Hepatocyte (in vitro differentiated cells): ENCODE results near the gene GDPD3. TPM values are rescaled to one million over a fixed set of nuclear protein-coding genes. Genes with fewer than 3 reads are reported as not detected.

ENCODE experiments used
- DNase-seq: peaks from one replicate; pipeline ENCODE4 v3.0.0-alpha.2; 2016; ENCODE audit warnings: low spot score
- H2AFZ ChIP-seq: fragments of 200-600 bp; sonication (generic); 2 replicates; pipeline ENCODE4 v1.6.0; 2016; ENCODE audit warnings: antibody characterized with exemption, mild to moderate bottlenecking
- H3K27ac ChIP-seq: fragments of 200-600 bp; sonication (generic); 2 replicates; pipeline ENCODE4 v1.5.1; 2016; ENCODE audit warnings: mild to moderate bottlenecking
- H3K27me3 ChIP-seq: fragments of 200-600 bp; sonication (generic); 2 replicates; pipeline ENCODE4 v1.6.1; 2016
- H3K36me3 ChIP-seq: fragments of 200-600 bp; sonication (generic); replicated peaks from 2 replicates; pipeline ENCODE4 v1.5.1; 2016; ENCODE audit warnings: low read depth; ENCODE audit not compliant: insufficient read depth
- H3K4me1 ChIP-seq: fragments of 200-600 bp; sonication (generic); 2 replicates; pipeline ENCODE4 v1.5.1; 2016; ENCODE audit warnings: mild to moderate bottlenecking, moderate library complexity; ENCODE audit not compliant: insufficient read depth
- H3K4me2 ChIP-seq: fragments of 200-600 bp; sonication (generic); 2 replicates; pipeline ENCODE4 v1.6.0; 2016
- H3K4me3 ChIP-seq: fragments of 200-600 bp; sonication (generic); 2 replicates; pipeline ENCODE4 v1.5.1; 2016; ENCODE audit warnings: mild to moderate bottlenecking
- H3K79me2 ChIP-seq: fragments of 200-600 bp; sonication (generic); 2 replicates; pipeline ENCODE4 v1.6.0; 2017; ENCODE audit warnings: mild to moderate bottlenecking
- H3K9me2 ChIP-seq: fragments of 200-600 bp; sonication (generic); replicated peaks from 2 replicates; pipeline ENCODE4 v1.6.0; 2017; ENCODE audit warnings: mild to moderate bottlenecking; ENCODE audit not compliant: insufficient read depth
- H3K9me3 ChIP-seq: fragments of 200-600 bp; sonication (generic); 2 replicates; pipeline ENCODE4 v1.5.1; 2016; ENCODE audit warnings: low read depth, mild to moderate bottlenecking
- H4K20me1 ChIP-seq: fragments of 200-600 bp; sonication (generic); 2 replicates; pipeline ENCODE4 v1.6.0; 2016; ENCODE audit warnings: mild to moderate bottlenecking; ENCODE audit not compliant: insufficient read depth, poor library complexity, severe bottlenecking
- EZH2 ChIP-seq: fragments of 200-600 bp; sonication (generic); IDR thresholded peaks from 2 replicates; pipeline ENCODE4 v1.6.1; 2016; ENCODE audit warnings: antibody characterized with exemption, mild to moderate bottlenecking, borderline replicate concordance
- EZH2phosphoT487 ChIP-seq: fragments of 200-600 bp; sonication (generic); IDR thresholded peaks from one replicate; pipeline ENCODE4 v1.6.1; 2018; ENCODE audit warnings: antibody characterized with exemption, mild to moderate bottlenecking, low read depth, moderate library complexity; ENCODE audit not compliant: unreplicated experiment, severe bottlenecking
- WGBS: methylation state at CpG from one replicate; pipeline ENCODE4 v1.1.6; 2016; ENCODE audit warnings: low lambda C conversion rate; ENCODE audit errors: missing lambda C conversion rate; 5-methylcytosine and 5-hydroxymethylcytosine counted together
- polyA plus RNA-seq: library from polyadenylated mRNA; unstranded; fragments of >200 nt; fragmentation: Nextera tagmentation; extraction: Ambion mirVana; gene quantifications from 2 replicates; pipeline ENCODE4 v1.2.1, GENCODE V29; 2016
- total RNA-seq: library from RNA; depleted of rRNA; stranded (reverse); fragments of >200 nt; gene quantifications from 2 replicates; pipeline ENCODE4 v1.2.3, GENCODE V29; 2014
- TF ChIP-seq, protein P1 (sequence below): fragments of 200-600 bp; sonication (generic); IDR thresholded peaks from 2 replicates; pipeline ENCODE4 v1.5.1; 2016; ENCODE audit warnings: antibody characterized with exemption, mild to moderate bottlenecking; ENCODE audit not compliant: poor library complexity

The GDPD3 gene
- total and polyA plus RNA-seq, 2 experiments from 2014 or later: 0.67 to 5.4 TPM

DNA sequence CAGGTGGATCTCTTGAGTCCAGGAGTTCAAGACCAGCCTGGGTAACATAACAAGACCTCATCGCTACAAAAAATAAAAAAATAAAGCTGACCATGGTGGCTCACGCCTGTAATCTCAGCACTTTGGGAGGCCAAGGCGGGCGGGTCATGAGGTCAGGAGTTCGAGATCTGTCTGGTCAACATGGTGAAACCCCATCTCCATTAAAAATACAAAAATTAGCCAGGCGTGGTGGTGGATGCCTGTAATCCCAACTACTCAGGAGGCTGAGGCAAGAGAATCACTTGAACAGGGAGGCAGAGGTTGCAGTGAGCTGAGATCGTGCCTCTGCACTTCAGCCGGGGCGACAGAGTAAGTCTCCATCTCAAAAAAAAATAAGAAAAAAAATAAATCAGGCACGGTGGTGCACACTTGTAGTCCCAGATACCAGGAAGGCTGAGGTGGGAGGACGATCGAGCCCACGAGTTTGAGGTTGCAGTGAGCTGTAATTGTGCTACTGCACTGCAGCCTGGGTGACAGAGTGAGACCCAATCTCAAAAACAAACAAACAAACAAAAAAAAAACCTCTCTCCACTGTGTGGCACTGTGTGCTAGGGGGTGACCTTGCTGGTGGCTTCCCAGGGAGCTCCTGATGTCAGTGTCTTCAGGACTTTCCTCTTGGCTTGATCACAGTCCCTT is 29.5 kb upstream of the GDPD3 start:
- Histone ChIP-seq H3K79me2 (no peaks in the 10 kb centered on the region), H3K36me3 (no peaks in the 10 kb centered on the region), H3K4me3 (no peak overlapping the region), H3K9me2 (no peaks in the 10 kb centered on the region), H2AFZ (no peak overlapping the region), H3K9me3 (no peaks in the 10 kb centered on the region), H4K20me1 (no peaks in the 10 kb centered on the region), H3K4me1 (no peaks in the 10 kb centered on the region), H3K4me2 (no peak overlapping the region), H3K27me3 (no peaks in the 10 kb centered on the region), H3K27ac (no peak overlapping the region)
- WGBS: 89% methylated on average over 12 of the region's 13 CpGs
- TF ChIP-seq, protein P1, sequence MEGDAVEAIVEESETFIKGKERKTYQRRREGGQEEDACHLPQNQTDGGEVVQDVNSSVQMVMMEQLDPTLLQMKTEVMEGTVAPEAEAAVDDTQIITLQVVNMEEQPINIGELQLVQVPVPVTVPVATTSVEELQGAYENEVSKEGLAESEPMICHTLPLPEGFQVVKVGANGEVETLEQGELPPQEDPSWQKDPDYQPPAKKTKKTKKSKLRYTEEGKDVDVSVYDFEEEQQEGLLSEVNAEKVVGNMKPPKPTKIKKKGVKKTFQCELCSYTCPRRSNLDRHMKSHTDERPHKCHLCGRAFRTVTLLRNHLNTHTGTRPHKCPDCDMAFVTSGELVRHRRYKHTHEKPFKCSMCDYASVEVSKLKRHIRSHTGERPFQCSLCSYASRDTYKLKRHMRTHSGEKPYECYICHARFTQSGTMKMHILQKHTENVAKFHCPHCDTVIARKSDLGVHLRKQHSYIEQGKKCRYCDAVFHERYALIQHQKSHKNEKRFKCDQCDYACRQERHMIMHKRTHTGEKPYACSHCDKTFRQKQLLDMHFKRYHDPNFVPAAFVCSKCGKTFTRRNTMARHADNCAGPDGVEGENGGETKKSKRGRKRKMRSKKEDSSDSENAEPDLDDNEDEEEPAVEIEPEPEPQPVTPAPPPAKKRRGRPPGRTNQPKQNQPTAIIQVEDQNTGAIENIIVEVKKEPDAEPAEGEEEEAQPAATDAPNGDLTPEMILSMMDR: peak; percentile 22
- TF ChIP-seq EZH2phosphoT487 (no peak), EZH2 (no peak)
- peak; percentile 16 for DNase-seq

GRCh38 chr16:30141750-30142149 is 28.4 kb upstream of the GDPD3 start:
- H3K4me2 ChIP-seq: no peak overlapping the region
- 86% methylated on average over 2 of the region's 2 CpGs for WGBS
- no peaks in the 10 kb centered on the region for H3K9me3 ChIP-seq
- H4K20me1 ChIP-seq: no peaks in the 10 kb centered on the region
- no peaks in the 10 kb centered on the region for H3K4me1 ChIP-seq
- TF ChIP-seq, protein P1: no peak
- TF ChIP-seq EZH2phosphoT487: no peak
- no peak for TF ChIP-seq EZH2
- no peak for DNase-seq
- H3K36me3 ChIP-seq: no peaks in the 10 kb centered on the region
- no peaks in the 10 kb centered on the region for H3K27me3 ChIP-seq
- no peaks in the 10 kb centered on the region for H3K9me2 ChIP-seq
- H3K27ac ChIP-seq: no peak overlapping the region
- H2AFZ ChIP-seq: no peak overlapping the region
- H3K4me3 ChIP-seq: no peak overlapping the region
- no peaks in the 10 kb centered on the region for H3K79me2 ChIP-seq

GRCh38 chr16:30139583-30140481 is 26.5 kb upstream of the GDPD3 start:
- peak overlapping the region; percentile 8 for H2AFZ ChIP-seq
- H3K27ac ChIP-seq: peak overlapping the region; percentile 72
- H3K4me1 ChIP-seq: no peaks in the 10 kb centered on the region
- no peak overlapping the region for H3K4me3 ChIP-seq
- H3K4me2 ChIP-seq: peak overlapping the region; percentile 25
- H3K9me2 ChIP-seq: no peaks in the 10 kb centered on the region
- no peaks in the 10 kb centered on the region for H3K9me3 ChIP-seq
- no peaks in the 10 kb centered on the region for H3K79me2 ChIP-seq
- peak; percentile 30 for DNase-seq
- H3K36me3 ChIP-seq: no peaks in the 10 kb centered on the region
- 79% methylated on average over 13 of the region's 13 CpGs for WGBS
- TF ChIP-seq, protein P1: no peak
- TF ChIP-seq EZH2 (no peak), EZH2phosphoT487 (no peak)
- no peaks in the 10 kb centered on the region for H4K20me1 ChIP-seq
- no peaks in the 10 kb centered on the region for H3K27me3 ChIP-seq
